ENCODE results near the gene MYRIP.

MYRIP gene

DNA sequence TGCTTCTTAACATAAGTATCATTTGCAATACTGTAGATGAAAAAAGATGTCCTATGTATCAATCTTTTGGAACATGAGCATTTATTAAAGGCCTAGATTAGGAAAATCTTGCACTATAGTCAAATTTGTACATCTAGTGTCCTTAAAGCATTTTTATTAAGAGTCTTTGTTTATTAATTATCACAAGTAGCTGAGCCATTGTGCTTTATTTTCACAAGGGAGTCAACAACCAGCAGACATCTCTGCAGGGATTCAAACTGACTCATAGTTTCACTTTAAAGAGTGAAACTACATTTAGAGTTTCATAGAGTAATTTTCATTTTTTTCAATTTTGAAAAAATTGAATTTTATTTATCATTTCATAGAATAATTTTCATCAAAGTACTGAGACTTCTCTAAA is 405.6 kb downstream of the MYRIP start:
- TF ChIP-seq, protein P1, sequence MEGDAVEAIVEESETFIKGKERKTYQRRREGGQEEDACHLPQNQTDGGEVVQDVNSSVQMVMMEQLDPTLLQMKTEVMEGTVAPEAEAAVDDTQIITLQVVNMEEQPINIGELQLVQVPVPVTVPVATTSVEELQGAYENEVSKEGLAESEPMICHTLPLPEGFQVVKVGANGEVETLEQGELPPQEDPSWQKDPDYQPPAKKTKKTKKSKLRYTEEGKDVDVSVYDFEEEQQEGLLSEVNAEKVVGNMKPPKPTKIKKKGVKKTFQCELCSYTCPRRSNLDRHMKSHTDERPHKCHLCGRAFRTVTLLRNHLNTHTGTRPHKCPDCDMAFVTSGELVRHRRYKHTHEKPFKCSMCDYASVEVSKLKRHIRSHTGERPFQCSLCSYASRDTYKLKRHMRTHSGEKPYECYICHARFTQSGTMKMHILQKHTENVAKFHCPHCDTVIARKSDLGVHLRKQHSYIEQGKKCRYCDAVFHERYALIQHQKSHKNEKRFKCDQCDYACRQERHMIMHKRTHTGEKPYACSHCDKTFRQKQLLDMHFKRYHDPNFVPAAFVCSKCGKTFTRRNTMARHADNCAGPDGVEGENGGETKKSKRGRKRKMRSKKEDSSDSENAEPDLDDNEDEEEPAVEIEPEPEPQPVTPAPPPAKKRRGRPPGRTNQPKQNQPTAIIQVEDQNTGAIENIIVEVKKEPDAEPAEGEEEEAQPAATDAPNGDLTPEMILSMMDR (IDR thresholded peaks at IDR 0.05) = no peak
- H3K9ac ChIP-seq = no peak overlapping the region

DNA sequence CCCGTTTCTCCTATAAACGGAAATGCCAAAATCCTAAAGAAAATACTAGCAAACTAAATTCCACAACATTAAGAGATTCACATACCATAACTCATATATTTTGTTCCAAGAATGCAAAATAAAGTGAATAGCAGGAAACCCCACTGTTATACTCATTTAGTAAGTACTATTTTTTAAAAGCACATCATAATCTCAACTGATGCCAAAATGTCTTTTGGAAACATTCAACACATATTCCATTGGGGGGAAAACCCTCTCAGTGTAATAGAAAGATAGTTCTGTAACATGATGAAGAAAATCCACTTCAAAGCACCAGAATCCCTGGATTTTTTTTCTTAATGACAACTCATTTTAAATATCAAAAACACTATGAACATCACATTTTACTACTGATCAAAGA is 407.1 kb downstream of the MYRIP start:
- no peaks in the 10 kb centered on the region for H3K27me3 ChIP-seq (ENCODE audit: control insufficient read depth, insufficient read depth, low read length)
- H2AFZ ChIP-seq = no peak overlapping the region
- no peak overlapping the region for H3K4me2 ChIP-seq (ENCODE audit: low read length)
- H3K9ac ChIP-seq = no peak overlapping the region
- H3K4me1 ChIP-seq = no peaks in the 10 kb centered on the region
- no peak overlapping the region for H3K4me3 ChIP-seq (ENCODE audit: low read depth, low read length)
- H3K9me3 ChIP-seq (ENCODE audit: control insufficient read depth, low read length) = no peaks in the 10 kb centered on the region
- no peak overlapping the region for H3K27ac ChIP-seq
- no peaks in the 10 kb centered on the region for H3K79me2 ChIP-seq
- TF ChIP-seq, protein P1 (IDR thresholded peaks at IDR 0.05) = no peak
- H3K36me3 ChIP-seq (ENCODE audit: control insufficient read depth, insufficient read depth, low read length) = no peaks in the 10 kb centered on the region

More for the DNA sequence above, 405.6 kb downstream of the MYRIP start:
- Histone ChIP-seq H3K4me2 (ENCODE audit: low read length) (no peak overlapping the region), H3K4me3 (ENCODE audit: low read depth, low read length) (no peak overlapping the region), H3K27ac (no peak overlapping the region), H3K36me3 (ENCODE audit: control insufficient read depth, insufficient read depth, low read length) (no peaks in the 10 kb centered on the region), H3K4me1 (no peaks in the 10 kb centered on the region), H3K9me3 (ENCODE audit: control insufficient read depth, low read length) (no peaks in the 10 kb centered on the region), H3K79me2 (no peaks in the 10 kb centered on the region), H2AFZ (no peak overlapping the region), H3K27me3 (ENCODE audit: control insufficient read depth, insufficient read depth, low read length) (no peaks in the 10 kb centered on the region)

DNA sequence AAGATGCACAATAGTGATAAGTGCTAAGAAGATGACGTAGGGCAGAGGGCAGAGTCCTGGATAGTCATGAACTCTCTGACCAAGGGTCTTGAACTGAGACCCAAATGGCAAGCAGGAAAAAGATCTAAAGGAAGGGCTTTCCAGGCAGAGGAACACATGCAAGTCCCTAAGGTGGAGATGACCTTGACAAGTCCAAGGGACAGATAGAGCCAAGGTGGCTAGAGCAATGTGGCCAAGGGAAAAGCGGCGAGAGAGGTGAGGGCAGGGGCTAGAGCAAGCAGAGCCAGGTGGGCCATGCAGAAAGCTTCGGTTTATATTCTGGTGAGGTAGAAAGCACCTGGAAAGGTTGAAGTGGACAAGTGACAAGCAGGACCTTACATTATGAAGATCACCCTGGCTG is 414.4 kb downstream of the MYRIP start:
- TF ChIP-seq, protein P1 (IDR thresholded peaks at IDR 0.05) = no peak
- no peaks in the 10 kb centered on the region for H3K4me1 ChIP-seq
- H3K4me2 ChIP-seq (ENCODE audit: low read length) = no peak overlapping the region
- no peaks in the 10 kb centered on the region for H3K79me2 ChIP-seq
- no peaks in the 10 kb centered on the region for H3K9me3 ChIP-seq (ENCODE audit: control insufficient read depth, low read length)
- H3K27me3 ChIP-seq (ENCODE audit: control insufficient read depth, insufficient read depth, low read length) = no peaks in the 10 kb centered on the region
- no peak overlapping the region for H2AFZ ChIP-seq
- no peak overlapping the region for H3K27ac ChIP-seq
- no peaks in the 10 kb centered on the region for H3K36me3 ChIP-seq (ENCODE audit: control insufficient read depth, insufficient read depth, low read length)
- no peak overlapping the region for H3K9ac ChIP-seq
- no peak overlapping the region for H3K4me3 ChIP-seq (ENCODE audit: low read depth, low read length)

DNA sequence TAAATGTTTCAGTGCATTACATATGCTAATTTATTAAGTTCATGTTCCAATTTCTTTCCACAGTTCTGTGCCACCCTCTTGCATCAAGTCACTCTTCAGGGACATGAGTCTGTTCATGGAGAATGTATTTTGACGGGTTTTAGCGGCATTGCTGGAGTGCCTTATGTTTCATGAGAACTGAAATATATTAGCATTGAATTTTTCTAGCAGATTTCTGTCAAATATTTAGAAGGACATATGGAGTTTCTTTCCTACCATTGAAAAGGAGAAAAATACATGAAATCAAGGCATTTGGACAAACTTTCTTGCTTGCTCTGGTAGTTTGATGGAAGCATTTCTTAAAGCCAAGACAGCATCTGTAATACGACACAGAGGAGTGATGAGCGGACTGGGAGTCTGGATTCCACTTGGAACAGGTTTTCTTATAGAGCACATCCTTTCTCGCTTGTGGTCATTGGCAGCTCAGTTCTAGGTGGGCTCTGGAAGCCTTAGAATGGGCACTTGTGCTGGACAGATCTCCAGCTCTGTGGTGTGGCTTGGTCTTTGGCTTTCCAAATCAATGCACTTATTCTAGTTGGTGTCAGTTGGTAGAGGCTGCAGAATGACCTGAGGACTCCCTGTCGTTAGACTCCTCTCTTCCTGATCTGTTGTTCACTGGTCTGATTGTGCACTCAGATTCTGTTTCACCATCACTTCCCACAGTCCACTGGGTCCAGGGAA is 415.5 kb downstream of the MYRIP start:
- TF ChIP-seq, protein P1 (IDR thresholded peaks at IDR 0.05) = no peak

DNA sequence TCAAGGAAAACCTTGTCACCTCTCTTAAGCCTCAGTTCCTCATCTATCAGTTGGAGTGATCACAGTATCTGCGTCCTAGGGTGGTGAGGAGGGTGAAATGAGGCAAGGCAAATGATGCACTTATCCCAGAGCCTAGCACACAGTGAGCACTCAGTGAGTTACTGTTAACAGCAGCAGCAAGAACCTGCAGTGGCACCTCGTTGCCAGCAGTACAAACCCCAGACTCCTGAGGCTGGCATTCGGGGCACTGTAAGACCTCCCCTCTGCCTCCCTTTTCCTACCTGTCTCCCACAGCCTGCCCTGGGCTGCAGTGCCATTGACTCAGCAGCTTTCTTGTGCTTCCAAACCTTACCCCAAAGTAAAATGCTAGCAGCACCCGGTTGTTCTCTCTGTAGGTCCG is 417.2 kb downstream of the MYRIP start:
- Histone ChIP-seq H3K9ac (no peak overlapping the region), H3K4me2 (ENCODE audit: low read length) (no peak overlapping the region), H3K4me3 (ENCODE audit: low read depth, low read length) (no peak overlapping the region), H3K79me2 (no peaks in the 10 kb centered on the region), H3K4me1 (no peaks in the 10 kb centered on the region), H3K27me3 (ENCODE audit: control insufficient read depth, insufficient read depth, low read length) (no peaks in the 10 kb centered on the region), H3K36me3 (ENCODE audit: control insufficient read depth, insufficient read depth, low read length) (no peaks in the 10 kb centered on the region), H3K27ac (no peak overlapping the region), H2AFZ (no peak overlapping the region), H3K9me3 (ENCODE audit: control insufficient read depth, low read length) (no peaks in the 10 kb centered on the region)
- TF ChIP-seq, protein P1 (IDR thresholded peaks at IDR 0.05) = no peak

More for the DNA sequence above, 415.5 kb downstream of the MYRIP start:
- Histone ChIP-seq H3K4me1 (no peaks in the 10 kb centered on the region), H2AFZ (no peak overlapping the region), H3K4me2 (ENCODE audit: low read length) (no peak overlapping the region), H3K9ac (no peak overlapping the region), H3K9me3 (ENCODE audit: control insufficient read depth, low read length) (no peaks in the 10 kb centered on the region), H3K27me3 (ENCODE audit: control insufficient read depth, insufficient read depth, low read length) (no peaks in the 10 kb centered on the region), H3K79me2 (no peaks in the 10 kb centered on the region), H3K4me3 (ENCODE audit: low read depth, low read length) (no peak overlapping the region), H3K36me3 (ENCODE audit: control insufficient read depth, insufficient read depth, low read length) (no peaks in the 10 kb centered on the region), H3K27ac (no peak overlapping the region)
